ENCODE data around the gene SNX25.

The SNX25 gene

DNA sequence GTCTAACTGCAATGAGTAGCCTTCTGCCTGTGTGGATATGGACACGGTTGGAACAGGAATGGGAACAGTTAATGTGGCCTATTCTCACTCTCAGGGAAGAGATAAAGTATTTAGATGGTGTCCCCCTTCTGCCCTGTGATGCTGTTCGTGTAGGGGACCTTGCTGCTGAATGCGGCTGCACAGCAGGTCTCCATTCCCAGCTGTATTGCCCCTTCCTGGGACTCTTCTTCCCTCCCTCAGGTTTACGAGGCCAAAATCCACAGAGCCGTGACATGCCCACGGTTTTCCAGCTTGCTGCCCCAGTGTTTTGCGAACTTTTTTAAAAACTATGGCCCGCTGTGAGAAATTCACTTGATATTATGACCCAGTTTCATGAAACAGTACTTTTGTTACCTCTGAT lies 50.3 kb downstream of the SNX25 start:
- no peak for DNase-seq (ENCODE audit: low read depth in 2 of 2)

DNA sequence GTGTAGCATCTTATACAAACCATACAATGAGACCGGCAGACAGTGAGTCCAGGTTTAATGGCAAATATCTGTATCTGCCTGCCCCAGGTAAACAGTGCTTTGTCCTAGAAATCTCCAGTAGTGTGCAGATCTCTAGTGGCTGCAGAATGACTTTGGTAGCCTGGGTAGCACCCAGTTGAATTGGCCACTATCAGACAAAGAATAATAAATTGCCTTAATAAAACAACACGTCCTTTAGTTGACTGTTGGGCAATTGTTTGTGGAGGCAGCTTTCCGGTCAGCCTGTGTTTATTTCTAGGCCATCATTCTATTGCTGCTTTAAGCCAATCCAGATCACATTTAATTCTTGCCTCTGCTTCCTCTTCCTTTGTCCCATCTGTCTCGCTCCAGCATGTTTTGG lies 52.5 kb downstream of the SNX25 start:
- DNase-seq (ENCODE audit: low read depth in 2 of 2) = no peak

DNA sequence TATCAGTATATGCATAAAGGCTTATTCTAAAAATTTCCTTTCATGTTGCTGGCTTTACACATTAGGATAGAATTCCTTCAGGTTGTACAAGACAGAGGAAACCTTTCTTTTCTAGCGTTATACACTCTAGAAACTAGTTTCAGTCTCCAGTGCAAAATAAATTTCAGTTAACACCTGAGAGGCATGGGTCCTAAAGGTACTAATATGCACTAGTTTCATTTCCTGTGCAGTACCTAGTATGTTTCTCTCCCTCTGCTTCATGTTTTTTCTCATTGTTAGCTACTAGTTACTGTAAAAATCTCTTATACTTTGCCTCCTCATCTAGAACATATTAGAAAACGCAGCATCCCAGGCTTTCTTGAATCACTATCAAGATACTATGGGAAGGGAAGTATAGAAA lies 54.0 kb downstream of the SNX25 start:
- DNase-seq (ENCODE audit: low read depth in 2 of 2) = no peak

DNA sequence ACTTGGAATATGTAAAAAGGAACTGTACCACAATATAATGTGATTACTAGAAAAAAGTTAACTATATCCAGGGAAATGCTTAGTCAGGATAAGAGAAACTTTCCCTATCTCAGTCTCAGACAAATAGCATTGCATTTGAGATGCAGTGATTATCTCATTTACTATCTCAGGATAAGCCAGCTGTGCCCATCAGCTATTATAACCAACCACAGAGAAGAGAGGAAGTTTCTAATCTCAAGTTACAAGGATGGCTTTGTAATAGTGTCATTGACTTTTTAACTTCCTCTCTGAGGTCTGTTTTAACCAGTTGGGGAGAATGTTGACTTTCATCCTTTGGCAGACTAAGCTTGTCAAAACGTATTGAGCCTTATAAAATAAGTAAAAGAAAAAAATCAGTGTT lies 56.5 kb downstream of the SNX25 start:
- peak in 1 of 2 experiments; percentile 17 for DNase-seq (ENCODE audit: low read depth in 2 of 2)

DNA sequence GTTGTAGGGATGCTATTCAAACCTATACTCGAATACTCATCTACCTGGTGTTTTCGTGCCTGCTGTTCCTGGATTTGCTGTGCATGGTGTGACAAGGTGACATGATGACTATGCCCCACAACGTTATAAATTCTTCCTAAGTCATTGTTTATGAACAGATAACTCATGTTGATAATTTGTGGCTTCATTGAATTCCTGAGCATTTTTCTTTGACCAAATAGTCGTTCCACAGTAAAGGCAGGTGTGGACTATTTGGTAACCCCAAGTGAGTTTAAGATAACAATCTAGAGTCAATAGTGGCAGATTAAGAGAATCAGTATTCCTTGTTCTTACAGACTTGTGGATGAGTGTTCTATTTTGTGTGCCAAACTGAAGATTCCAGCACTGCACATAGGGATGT lies 59.9 kb downstream of the SNX25 start:
- no peak for DNase-seq (ENCODE audit: low read depth in 2 of 2)

DNA sequence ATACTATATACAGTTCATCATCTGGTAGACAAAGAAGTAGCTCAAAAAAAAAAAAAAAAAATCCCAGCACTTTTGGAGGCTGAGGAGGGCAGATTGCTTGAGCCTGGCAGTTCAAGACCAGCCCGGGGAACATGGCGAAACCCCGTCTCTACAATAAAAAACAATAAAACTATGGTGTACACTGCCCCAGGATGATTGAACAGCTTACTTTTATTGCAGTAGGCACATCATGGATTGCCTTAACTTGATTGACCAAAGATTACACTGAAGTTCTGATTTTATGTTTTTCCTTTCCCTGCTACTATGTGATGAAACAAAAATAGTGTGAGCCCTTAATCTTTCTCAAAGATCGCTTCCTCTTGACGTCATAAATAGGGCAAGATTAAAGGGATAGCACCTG lies 60.6 kb downstream of the SNX25 start:
- no peak for DNase-seq (ENCODE audit: low read depth in 2 of 2)

DNA sequence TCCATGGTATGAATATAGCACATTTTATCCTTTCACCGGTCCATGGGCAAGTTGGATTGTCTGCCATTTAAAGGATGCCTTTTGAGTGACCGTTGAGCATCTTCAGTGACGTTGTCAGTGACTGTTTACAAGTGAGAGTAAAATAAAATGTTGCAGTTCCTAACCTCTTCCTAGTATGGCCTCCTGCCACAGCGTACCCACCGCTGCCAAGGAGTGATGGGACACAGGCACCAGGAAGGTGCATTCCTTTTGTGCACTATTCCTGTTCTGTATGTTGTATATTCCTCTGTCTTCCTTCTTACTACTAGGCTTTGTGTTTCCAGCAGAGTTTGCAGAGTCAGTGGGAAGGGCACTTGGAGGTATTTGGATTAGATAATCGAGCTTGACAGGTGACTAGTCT lies 61.5 kb downstream of the SNX25 start:
- DNase-seq (ENCODE audit: low read depth in 2 of 2) = no peak

DNA sequence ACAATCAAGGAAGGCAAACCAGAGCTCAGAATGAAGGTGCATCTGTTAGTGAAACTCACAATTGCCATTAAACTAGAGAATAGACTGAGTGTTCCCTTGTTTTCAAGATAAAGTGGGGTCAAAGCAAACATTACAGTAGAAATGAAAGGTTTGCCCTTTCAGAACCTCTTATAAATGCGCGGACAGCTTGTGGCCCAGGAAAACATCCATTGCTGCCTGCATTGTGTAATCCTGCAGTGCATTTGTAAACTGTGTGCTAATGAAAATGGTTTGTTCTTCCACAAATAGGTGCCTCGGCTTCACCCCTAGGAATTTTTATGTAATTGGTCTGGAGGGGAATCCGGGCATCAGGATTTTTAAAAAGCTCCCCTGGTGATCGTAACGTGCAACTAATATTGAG lies 62.8 kb downstream of the SNX25 start:
- no peak for DNase-seq (ENCODE audit: low read depth in 2 of 2)

DNA sequence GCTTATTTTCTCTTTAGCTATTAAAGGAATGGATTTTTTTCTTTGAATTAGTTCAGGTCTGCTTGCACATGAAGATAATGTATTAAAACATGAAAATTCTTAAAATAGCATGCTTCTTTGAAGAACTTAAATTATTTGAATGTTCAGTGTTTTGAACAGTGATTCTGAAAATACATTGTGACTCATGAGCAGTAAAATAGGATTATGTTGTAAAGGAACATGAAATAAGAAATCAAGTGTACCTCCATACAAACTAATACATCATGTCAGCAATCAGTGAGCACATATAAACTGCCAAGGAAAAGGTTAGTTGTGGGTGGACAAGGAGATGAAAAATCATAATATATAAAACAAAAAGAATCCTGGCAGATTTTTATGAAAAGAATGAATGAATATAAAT lies 66.1 kb downstream of the SNX25 start:
- DNase-seq (ENCODE audit: low read depth in 2 of 2) = no peak

DNA sequence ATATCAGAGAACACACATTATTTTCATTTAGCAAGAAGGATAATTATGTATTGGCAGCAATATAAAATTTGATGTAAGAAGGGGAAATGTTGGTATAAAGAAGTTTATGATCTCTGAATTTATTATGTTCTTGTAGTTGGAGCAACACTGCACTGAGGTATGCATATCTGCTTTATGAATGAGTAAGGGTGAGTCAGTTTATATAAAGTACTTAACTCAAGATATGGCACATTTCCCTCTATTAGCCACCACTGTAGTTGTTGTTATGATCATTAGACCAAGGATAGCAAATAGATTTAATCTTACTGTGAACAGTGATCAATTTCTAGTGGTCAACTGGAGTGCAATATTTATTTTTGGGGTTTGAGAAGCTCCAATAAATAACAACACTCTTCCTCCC lies 66.6 kb downstream of the SNX25 start:
- peak in 1 of 2 experiments; percentile 11 for DNase-seq (ENCODE audit: low read depth in 2 of 2)

DNA sequence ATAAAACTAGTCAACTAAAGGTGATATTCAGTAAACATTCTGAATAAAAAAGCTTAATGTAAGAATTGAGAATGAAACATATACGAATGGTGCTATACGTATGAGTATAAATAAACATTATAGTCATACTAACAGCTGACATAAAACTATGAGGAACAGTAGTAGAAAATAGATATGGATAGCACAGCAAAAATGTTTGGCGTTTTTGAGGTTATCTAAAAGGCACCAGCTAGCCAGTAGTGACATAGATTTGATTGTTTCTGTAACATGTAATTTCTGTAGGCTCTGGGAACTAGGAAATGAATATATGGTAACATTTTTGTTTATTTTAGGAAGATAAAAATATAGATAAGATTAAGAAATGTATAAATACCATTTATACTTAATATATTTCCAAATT lies 69.3 kb downstream of the SNX25 start:
- no peak for DNase-seq (ENCODE audit: low read depth in 2 of 2)

DNA sequence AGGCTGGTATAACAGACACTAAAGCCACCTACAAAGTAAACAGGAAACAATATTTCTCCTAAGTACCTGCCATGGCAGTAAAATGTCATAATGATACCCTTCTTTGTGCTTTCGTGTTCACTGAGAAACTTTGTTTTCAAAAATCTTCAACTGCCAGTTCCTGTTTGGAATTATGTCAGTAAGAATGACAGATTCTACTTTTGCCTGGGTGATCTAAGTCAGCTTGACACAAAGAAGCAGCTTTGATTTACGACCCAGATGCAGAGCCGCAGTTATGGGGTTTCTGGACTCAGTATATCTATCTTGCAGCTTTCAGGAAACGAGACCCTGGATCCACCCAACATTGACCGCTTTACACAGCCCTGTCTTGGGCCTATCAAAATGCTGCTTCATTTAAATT lies 71.2 kb downstream of the SNX25 start:
- DNase-seq (ENCODE audit: low read depth in 2 of 2) = no peak

DNA sequence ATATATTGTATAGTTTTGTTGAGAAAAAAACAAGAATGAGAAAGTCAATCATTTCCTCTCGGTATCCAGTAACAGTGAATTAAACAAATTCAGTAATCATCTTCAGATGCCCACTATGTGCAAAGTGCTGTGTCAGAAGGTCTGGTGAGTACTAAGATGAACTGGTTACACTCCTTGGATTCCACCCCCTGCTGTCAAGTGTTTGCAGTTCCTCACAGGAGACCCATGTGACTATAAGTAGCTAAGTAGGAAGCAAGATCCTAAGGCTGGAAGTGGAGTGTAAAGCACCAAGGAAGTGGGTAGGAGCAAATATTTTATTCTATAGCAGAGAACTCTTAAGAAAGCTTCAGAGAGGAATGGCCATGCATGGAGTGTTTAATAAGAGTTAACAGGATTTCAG lies 73.6 kb downstream of the SNX25 start:
- DNase-seq (ENCODE audit: low read depth in 2 of 2) = no peak

DNA sequence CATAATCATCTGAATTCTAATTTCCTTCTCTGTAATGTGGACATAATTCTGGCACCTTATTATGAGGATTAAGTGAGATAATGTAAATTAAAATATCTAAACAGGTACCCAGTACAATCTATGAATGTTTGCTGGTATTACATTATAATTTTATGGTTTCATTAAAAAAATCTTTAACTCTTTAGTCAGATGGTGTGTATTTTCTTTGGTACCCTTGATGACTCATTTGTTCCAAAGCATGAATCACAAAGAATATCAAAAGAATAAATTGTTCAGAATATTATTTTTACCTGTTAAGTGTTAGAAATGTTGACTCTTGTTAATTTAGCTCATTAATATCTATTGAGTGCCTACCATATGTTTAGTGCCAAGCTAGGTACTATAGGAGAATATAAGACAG lies 74.3 kb downstream of the SNX25 start:
- DNase-seq (ENCODE audit: low read depth in 2 of 2) = no peak

DNA sequence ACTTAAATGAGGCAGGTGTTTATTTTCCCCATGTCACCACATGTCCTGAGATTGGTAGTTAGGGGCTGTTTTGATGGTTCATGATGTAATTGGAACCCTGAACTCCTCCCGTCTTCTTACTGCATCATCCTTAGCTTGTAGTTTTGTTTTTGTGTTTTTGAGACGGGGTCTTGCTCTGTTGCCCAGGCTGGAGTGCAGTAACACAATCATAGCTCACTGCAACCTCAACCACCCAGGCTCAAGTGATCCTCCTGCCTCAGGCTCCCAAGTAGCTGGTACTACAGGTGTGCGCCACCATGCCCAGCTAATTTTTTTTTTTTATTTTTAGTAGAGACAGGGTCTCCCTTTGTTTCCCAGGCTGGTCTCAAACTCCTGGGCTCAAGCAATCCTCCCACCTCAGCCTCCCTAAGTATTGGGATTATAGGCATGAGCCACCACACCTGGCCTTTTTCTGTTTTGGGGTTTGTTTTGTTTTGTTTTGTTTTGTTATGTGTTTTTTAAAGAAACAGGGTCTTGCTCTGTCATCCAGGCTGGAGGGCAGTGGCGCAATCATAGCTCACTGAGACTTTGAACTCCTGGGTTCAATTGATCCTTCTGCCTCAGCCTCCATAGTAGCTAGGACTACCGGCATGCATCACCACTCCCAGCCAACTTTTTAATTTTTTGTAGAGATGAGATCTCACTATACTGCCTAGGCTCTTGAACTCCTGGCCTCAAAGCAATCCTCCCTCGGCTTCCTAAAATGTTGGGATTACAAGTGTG lies 76.4 kb downstream of the SNX25 start:
- DNase-seq (ENCODE audit: low read depth in 2 of 2) = no peak

DNA sequence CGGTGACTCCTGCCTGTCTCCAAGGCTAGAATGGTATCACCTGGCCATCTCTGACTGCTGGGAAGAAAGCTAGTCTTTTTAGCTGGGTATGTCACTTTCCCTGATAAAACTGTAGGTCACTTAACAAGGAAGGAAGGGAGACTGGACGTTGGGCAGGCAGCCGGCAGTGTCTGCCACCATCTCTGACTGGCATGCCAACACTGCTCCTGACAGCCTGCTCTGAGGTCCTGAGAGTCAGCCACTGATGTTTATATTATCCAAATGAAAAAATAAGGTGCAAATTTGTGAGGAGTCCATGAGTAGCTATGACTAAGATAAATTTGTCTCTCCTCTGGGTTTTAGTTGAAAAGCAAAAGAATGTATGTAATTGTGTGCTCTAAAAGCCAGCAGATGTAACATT lies 77.2 kb downstream of the SNX25 start:
- no peak for DNase-seq (ENCODE audit: low read depth in 2 of 2)

DNA sequence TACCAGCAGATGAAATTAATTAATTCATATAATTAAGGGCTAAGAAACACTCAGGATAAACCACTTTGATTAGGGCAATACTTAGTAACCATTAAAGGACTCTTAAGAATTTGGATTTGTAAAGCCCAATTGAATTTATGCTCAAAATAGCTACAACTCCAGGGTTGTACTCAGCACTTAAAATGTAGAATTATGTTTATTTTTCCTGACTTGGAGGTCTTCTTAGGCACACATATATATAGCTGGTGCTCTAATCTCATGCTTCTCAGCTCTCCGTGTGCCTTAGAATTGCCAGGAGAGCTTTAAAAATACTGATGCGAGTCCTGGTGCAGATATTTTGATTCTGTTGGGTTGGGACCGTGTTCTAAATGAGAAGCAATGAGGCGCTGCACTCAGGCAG lies 77.6 kb downstream of the SNX25 start:
- no peak for DNase-seq (ENCODE audit: low read depth in 2 of 2)

DNA sequence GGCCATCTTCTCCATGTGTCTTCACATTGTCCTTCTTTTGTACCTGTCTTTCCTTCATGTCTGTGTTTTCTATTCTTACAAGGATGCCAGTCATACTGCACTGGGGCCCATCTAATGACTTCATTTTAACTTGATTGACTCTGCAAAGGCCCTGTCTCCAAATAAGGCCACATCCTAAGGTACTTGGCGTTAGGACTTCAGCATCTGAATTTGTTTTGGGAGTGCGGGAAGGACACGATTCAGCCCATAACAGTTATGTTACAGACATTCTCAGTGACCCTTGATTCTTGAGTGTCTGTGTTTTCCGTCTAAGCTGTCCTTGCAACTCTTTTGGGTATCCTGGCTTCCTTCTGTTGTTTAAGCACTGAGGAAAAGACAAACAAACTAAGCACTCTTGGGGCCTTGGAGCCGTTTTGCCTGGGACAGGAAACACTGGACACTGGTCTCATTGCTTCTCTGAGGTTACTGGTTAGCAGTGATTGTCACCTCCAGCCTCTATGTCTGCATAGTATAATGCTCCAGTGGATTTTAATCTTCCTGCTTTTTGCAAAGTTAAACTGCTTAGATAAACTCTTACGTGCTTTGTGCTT lies 80.7 kb downstream of the SNX25 start:
- DNase-seq (ENCODE audit: low read depth in 2 of 2) = no peak

DNA sequence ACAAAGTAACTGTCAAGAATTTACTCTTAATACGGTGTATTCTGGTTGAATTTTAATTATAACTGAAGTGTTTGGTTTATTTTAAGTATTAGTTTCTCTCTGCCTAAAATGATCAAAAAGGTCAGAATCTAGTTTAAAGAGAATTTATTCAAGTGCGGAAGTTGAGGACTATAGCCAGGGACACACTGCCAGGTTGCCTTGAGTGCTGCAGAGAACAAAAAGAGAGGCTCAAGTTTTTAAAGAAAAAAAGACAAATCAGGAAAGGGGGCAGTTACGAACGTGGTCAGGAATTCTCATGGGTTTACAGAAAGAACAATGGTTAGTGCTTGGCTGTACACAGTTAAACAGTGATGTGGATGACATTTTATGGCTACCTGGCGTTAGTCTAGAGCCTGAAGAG lies 81.3 kb downstream of the SNX25 start:
- DNase-seq (ENCODE audit: low read depth in 2 of 2) = no peak

DNA sequence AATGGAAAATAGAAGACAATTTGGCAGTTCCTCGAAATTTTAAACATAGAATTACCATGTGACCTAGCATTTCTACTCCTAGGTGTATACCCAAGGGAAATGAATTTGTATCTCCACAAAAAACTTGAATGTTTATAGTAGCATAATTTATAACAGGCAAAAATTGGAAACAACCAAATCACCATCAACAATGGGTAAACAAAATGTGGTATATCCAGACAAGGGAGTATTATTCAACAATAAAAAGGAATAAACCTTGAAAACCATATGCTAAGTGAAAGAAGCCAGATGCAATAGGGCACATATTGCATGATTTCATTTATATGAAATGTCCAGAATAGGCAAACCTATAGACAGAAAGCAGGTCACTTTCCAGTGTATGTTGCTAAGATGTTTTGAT lies 83.8 kb downstream of the SNX25 start:
- DNase-seq (ENCODE audit: low read depth in 2 of 2) = no peak

DNA sequence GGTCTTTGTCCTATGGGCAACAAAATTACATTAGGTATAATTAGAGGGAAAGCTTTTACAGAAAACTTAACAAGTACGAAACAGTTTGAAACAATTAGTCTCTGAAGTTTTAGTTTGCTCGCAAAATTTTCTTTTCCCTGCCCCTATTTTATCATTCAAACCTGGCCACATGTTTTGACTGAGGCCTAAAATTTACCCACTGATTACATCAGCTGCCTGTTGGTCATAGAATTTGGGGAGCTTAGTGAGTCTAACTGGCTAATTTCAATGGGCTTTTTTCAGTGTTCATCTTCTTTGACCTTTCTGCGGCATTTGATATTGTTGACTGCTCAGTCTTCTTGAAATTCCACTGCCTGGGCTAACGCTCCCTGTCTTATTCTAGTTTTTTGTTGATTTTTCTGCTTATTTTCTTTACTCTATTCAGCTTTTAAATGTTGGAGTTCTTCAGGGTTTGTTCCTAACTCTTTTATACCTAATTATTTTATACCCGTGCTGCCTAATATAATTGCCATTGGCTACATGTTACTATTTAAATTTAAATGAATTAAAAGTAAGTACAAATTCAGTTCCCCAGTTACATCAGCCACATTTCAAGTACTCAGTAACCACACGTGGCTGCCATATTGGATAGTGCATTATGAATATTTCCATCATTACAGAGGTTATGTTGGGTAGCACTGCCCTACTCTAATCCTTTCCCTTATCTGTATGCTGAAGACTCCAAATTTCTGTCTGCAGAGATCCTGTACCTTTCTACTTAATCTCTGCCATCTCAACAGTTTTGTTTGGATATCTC lies 87.5 kb downstream of the SNX25 start:
- no peak for DNase-seq (ENCODE audit: low read depth in 2 of 2)

DNA sequence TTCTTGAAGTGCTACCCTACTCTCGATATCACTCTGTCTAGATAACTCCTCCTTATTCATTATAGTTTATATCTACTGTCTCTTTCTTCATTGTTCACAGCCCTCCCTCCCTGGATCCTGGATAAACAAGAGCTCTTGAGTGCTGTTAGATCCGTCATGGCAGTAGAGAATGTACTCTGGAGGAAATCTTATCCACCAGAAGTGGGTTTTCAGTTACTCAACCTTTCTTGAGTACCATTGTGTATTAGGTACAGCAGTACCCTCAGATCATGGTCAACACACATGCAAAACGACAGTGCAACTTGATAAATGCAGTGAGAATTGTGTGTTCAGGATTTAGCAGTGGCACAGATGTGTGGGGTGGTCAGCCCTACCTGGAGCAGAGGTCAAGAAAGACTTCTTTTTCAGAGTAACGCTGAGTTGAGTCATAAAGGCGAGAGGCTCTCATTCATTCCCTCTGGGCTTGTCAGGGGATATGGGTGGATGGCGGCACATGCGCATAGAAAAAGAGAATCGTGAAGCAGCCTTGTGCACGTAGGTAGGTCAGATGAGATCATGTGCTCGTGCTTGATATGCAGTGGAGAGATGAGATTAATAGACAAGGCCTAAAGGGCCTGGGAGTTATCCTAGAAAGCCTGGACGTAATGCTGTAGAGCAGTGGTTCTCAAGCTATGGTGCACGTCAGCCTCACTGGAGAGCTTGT lies 89.5 kb downstream of the SNX25 start:
- no peak for DNase-seq (ENCODE audit: low read depth in 2 of 2)

Measured in fibroblast of skin of left quadriceps (primary cell).